T1000 (cell line): Measurements from ENCODE around the gene PIGP.
A peak's percentile ranks its signal among the peaks of the same experiment; 100 is the strongest.
"Not testable (repeated sequence)": the region's sequence is repeated elsewhere in the genome, so short reads cannot be mapped to it uniquely, and the experiment has no call there.

Source experiments
- DNase-seq: peaks from one replicate; lab custom pipeline; 2025; ENCODE audit warnings: mixed read lengths; lab: John Stamatoyannopoulos, UW

The PIGP gene

GRCh38 chr21:37044643-37045042, 28.2 kb downstream of the PIGP start:
- DNase-seq, result no peak

GRCh38 chr21:37043818-37044217, 29.1 kb downstream of the PIGP start:
- DNase-seq, result no peak

- DNase-seq, result no peak
Observed at GRCh38 chr21:37041706-37042271, 31.1 kb downstream of the PIGP start.

GRCh38 chr21:37040212-37040611, 32.7 kb downstream of the PIGP start:
- DNase-seq, result no peak

GRCh38 chr21:37039411-37040075, 33.3 kb downstream of the PIGP start:
- DNase-seq, result no peak

DNA sequence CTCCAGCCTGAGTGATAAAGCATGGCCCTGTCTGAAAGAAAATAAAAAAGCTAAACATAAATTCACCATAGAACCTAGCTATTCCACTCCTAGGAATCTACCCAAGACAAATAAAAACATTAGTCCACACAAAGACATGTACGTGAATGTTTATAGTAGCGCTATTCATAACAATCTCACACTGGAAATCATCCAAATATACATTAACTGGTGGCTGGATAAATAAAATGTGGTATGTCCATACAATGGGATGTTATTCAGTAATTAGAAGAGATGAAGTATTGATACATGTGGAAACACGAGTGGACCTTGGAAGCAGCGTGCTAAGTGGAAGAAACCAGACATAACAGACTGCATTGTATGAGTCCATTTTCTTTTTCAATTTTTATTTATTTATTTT, 36.7 kb downstream of the PIGP start:
- DNase-seq, result no peak

DNA sequence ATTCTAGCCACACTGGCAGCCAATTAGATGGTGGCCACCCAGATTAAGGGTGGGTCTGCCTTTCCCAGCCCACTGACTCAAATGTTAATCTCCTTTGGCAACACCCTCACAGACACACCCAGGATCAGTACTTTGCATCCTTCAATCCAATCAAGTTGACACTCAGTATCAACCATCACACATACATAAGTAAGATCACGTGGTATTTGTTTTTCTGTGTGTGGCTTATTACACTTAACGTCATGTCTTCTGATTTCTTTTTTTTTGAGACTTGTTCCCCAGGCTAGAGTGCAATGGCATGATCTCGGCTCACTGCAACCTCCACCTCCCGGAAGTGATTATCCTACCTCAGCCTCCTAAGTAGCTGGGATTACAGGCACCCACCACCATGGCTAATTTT, 38.5 kb downstream of the PIGP start:
- DNase-seq, result not testable (repeated sequence)

DNA sequence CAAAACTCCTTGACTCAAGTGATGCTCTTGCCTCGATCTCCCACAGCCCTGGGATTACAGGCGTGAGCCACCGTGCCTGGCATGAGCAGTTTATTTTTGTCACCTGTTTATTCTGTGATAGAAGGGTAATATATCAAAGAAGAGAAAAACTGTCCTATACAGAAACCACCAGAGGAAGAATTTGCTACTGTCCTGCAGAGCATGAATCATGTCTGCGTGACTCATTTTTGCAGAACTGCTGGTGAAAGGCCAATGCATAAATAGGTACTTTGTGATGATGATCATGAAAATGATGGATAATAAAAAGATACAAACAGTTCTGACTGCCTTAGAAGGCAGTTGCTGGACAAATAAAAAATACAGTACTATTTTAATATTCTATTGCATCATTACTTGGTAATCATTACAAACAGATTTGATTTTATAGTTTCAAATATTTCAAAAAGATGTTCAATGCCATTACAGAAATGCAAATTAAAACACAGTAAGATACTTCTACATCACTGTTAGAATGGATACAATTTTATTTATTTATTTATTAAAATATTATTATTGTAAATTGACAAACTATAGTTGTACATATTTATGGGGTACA, 39.9 kb downstream of the PIGP start:
- peak; percentile 8 for DNase-seq

- DNase-seq, result no peak
Observed at GRCh38 chr21:37032293-37032692, 40.6 kb downstream of the PIGP start.

DNA sequence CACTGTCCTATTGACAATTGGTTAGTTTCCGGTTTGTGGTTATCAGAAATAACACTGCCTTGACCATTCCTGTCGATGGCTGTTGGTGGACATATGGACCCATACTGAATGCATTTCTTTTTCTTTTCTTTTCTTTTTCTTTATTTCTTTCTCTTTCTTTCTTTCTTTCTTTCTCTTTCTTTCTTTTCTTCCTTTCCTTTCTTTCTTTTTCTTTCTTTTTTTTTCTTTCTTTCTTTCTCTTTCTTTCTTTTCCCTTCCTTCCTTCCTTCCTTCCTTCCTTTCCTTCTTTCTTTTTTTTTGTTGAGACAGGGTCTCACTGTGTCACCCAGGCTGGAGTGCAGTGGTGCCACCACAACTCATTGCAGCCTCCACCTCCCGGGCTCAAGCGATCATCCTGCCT, 42.0 kb downstream of the PIGP start:
- DNase-seq, result no peak

GRCh38 chr21:37028570-37028969, 44.3 kb downstream of the PIGP start:
- no peak for DNase-seq

DNA sequence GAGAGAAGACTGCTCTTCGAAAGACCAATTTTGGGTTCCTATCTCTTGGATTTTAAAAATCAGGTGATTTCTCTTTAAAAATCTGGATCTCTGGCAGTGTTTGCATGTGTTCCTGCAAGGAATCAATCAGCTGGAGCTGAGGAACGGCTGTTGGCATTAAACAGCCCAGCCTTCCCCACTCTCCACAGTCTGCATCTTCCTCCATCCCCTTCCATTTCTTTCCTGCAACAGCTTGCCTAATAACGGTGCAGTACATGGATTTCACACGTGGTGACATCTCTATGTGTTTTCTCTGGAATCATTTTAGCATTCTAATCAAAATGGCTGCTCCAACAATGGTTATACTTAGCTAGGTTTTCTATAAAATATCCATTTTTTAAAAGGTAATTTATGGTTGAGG, 46.4 kb downstream of the PIGP start:
- DNase-seq, result no peak

GRCh38 chr21:37017951-37018679, 54.8 kb downstream of the PIGP start:
- DNase-seq, result no peak
